Hepatic stellate cell (primary cell): Measurements from ENCODE around the gene MICAL3.
"Not testable (repeated sequence)": the region's sequence is repeated elsewhere in the genome, so short reads cannot be mapped to it uniquely, and the experiment has no call there.

Experiments
- DNase-seq: peaks from one replicate; pipeline ENCODE4 v3.0.0; 2011; ENCODE audit warnings: low spot score

MICAL3 gene

GRCh38 chr22:17884084-17884483 is 140.3 kb downstream of the MICAL3 start:
- DNase-seq: no peak

DNA sequence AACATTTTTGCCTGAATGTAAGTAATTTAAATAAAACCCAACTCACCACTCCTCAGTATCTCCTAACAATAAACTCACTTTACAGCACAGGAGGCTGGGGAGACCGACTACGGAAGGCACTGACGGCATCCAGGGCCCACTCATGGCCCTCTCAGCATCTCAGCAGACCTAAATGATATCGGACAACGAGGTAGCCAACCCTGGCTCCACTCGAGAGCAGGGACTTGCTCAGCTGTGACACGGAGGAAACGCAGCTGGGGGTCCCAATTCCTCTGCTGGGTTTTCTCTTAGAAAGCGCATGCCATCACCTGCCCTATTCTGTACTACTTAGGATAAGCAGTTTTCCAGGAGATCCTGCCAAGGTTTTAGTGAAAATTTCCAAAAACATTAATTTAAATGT is 141.0 kb downstream of the MICAL3 start:
- no peak for DNase-seq

DNA sequence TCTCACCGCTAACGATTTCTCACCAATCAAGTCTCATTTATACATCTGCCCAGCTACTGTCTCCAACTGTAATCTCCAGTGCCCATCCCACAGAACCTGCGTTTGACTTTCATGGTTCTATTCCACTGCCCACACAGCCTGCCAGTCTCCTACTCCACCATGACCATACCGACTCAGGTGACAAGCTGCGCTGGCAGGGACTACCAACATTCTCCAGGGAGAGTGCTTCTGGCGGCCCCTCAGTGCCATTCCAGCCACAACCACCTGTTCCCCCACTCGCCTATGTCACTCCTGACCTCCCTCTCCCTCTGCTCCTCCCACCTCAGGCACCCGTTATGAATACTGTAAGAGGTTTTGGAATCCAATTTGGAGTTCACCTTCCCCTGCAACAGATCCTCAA is 141.6 kb downstream of the MICAL3 start:
- no peak for DNase-seq

DNA sequence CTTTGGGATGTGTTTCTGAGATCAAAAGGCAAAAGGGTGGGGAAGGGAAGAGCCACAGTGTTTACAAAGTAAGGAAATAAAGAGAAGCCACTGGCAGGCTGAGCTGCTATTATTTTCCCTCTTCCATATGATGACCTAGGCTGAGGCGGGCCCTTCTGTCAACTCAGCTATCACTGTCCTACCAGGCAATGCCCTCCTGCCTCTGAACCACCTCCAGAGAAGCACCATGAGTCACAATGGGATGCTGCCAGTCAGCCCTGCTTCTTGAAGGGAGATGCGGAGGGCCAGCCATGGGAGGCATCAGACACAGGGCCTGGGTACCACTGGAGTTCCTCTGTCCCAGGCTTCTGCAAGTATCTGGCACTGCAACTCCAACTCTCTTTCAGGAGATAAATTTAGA is 142.2 kb downstream of the MICAL3 start:
- DNase-seq: no peak

DNA sequence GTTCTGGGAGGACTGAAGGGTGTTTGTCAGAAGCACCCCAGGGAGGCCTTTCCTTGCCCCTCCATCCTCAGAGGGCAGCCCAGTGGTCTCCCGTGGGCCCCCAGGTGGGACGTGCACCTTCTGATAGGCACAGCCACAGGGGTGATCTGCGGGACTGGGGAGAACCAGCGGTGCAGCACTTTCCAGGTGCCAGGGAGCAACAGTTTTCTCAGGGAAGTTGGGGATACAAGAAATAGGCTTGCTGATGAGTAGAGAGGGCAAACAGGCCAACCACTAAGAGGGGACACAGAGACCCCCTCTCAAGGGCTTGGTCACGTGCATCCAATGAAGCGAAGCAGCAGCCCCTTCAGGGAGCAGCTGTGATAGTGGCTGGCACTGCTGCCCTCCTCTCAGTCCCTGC is 143.0 kb downstream of the MICAL3 start:
- no peak for DNase-seq

DNA sequence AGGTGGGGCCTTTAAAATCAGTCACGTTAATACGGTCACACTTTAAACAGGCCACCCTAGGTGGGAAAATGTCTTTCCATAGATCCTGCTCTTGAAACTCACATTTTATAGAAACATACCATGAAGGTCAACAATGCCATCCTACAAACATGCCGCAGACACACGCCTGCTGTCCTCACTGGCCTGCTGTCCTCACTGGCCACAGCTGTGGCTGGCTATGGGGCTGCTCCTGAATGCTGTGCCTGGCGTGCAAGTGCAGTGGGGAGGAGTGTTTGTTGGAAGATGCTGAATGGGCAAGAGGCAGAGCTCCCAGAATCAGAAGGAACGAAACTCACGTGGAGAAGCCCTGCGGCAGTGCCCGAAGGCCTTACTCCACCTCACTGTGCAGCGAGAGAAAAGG is 143.9 kb downstream of the MICAL3 start:
- no peak for DNase-seq

DNA sequence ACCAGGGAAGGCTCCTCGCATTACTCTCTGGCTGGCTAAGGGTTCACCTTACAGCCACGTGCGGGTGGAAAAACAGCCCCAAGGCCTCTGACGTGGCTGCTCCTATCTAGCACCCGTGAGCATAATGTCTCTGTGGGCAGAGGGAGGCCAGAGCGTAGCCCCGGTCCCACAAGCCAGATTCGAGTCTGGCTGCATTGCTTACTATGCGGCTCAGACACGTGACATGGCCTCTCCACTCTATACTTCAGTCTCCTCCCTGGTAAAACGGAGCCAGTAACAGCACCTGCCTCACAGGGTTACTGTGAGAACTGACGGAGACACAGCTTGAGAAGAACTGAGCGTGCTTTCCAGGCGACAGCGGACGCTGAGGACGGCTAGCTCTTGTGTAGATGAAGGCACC is 144.3 kb downstream of the MICAL3 start:
- DNase-seq: no peak

GRCh38 chr22:17878941-17879340 is 145.4 kb downstream of the MICAL3 start:
- no peak for DNase-seq

- no peak for DNase-seq
These were observed 146.1 kb downstream of the MICAL3 start for GRCh38 chr22:17878186-17878694.

- not testable (repeated sequence) for DNase-seq
These were observed 147.2 kb downstream of the MICAL3 start for GRCh38 chr22:17876878-17877855.

- no peak for DNase-seq
These were observed 148.0 kb downstream of the MICAL3 start for GRCh38 chr22:17876306-17876831.

DNA sequence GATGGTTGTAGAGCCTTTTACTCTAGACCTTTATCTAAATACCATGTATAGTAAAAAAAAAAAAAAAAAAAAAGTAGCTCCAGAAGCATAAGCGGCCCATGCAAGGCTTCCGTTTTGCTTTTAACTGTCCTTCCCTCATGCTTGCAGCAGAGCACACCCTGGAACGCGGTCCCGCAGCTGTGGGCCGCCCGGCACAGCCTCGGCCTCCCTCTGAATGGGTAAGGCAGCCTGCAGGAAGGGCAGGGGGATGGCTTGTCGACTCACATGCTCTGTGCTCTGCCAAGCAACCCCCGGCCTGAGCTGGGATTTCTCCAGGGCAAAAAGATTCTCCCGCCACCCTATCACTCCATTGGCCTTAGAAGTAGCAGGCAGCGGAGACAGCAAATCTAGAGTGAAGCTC is 148.7 kb downstream of the MICAL3 start:
- no peak for DNase-seq

- DNase-seq: no peak
These were observed 149.2 kb downstream of the MICAL3 start for GRCh38 chr22:17875156-17875555.

DNA sequence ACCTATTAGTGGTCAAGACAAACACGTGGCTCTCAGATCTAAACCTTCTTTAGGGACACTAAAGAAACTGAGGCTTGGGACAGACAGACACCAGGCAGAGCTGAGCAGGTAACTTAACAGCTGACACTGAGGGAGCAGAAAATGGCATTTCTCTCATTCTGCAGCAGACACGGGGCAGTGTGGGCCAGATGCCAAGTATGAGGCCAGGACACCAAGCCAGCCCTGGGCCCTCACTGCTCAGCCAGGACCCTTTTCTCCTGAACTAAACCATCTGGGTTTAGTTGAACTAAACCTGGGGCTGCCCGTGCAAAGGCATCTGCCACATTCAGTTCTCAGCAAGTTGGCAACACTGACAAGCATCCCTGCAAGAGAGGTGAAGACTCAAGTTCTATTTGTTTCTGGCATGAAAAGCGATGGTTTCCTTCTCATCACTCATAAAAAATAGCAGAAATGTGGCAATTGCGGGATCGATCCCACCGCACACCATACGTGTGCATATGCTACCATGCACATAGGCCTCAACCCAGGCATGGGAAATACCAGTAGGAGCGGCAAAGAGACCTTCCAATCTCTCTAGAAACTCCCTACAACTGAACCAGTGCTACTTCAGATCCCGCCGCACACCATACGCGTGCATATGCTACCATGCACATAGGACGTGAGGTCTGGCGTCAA is 150.0 kb downstream of the MICAL3 start:
- DNase-seq: no peak

GRCh38 chr22:17873804-17874203 is 150.6 kb downstream of the MICAL3 start:
- DNase-seq: no peak

DNA sequence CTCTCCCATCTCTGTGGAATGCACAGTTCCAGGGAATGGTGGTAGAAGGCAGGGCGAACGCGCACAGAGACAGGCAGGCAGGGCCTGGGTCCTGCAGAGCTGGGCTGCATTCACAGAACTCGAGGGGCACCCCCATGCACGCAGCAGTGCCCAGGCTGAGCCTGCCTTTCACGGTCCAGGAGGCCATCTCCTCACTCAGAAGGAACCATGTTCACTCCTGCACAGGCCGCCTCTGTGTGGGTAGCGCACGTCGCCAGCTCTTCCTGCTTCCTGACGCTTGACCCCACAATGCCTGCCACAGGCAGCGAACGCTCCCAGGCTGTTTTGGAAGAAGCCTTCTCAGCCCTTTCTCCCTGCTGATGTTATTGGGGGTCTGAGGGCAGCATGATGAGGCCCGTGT is 151.2 kb downstream of the MICAL3 start:
- DNase-seq: no peak

DNA sequence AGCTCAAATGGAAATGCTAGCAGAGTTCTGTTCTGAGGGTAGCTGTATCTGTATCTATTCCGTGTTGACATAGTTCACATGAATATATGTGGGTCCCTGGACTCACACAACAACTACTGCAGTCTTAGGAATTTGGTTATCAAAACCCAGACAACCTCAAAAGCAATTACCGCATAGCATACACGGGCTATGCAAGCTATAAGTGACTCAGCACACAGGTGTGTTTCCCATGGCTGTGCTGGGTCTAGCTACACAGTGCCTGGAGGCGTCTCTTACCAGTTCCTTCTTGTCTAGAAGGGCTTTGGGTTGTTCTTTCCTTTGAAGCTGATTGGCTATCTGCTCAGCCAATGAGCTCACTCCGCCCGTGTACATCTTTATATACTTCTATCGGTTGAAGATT is 151.9 kb downstream of the MICAL3 start:
- no peak for DNase-seq

DNA sequence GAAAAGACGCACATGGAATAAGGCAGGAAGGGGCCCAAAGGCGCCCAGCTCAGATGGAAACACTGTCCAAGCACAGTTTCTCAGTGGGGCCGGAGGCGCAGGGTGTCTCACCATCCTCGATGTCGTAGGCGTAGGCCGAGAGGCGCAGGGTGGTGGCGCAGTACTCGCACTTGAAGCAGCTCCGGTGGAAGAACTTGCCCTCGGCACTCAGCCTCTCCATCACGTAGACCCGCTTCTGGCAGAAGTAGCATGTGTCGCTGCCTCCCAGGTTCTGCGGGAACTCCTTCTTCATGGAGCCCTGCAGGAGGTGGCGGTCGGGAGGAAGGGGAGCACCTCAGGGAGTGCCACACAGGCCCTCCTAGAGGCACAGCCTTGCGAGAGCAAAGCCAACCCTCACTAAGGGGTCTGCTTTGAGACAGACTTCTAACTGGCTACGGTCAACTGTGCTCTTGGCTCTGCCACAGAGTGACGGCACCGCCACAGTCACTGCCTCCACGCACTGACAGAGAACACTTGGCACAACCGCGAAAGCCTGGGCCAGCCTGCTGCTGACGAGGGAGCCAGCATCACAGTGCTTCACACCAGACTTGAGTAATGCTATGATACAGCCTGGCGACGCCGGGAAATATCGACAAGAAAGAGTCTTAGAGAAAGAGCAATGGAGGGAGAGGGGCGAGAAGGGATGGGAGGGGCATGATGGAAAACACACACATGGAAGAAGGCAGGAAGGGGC is 152.5 kb downstream of the MICAL3 start:
- no peak for DNase-seq

GRCh38 chr22:17870407-17870806 is 154.0 kb downstream of the MICAL3 start:
- no peak for DNase-seq

DNA sequence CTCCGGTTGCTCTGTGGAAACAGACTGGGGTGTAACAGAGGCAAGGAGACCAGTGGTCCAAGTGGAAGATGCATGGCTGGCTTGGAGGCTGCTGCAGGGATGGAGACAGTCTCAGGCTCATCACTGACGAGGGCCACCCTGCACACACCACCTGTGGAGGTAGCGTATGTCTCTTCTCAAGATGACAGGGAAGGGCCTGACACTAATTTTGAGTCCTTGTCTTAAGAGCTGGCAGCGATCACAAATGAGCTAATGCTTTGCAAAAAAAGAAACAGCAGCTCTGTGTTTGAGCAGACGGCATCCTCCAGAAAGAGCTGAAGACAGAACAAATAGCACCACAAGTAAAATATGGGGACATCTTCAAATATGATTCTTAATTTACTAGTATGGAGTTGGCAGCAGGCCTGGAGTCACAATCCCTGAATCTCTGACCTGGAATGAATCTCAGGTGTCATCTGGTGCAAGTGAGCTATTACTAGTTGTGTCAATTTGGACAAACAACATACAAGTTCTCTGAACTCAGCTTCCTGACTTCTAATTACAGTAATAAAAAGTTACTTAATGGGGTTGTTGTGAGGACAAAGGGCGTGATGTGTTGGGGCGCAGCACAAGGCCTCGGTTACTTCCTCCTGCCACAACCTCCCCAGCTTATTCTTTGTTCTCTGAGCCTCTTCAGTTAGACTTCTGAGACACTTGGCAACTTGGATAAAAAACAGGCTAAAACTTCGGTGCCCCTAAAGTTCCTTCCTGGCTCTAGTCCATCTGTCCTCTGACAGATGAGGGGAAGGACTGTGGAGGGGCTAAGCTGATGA is 154.9 kb downstream of the MICAL3 start:
- DNase-seq: no peak

- no peak for DNase-seq
These were observed 155.6 kb downstream of the MICAL3 start for GRCh38 chr22:17868771-17869170.
